ENCODE results near the gene KCNN2. TPM values are rescaled to one million over a fixed set of nuclear protein-coding genes. Genes with fewer than 3 reads are reported as not detected.

KCNN2 gene
- total RNA-seq, 1 experiment from 2014 or later: not detected

- no TSS peak for BruUV-seq (replicated peaks)
- Histone ChIP-seq H3K4me2 (no peak overlapping the region), H3F3A (ENCODE audit: insufficient read depth, low read depth) (no peaks in the 10 kb centered on the region), H3K27me3 (ENCODE audit: insufficient read depth, low read depth) (peaks cover 11% of the 10 kb centered on the region; the same call in 1 of the 2 replicates), H2AFZ (no peak overlapping the region), H3K9me3 (ENCODE audit: insufficient read depth, low read depth) (no peaks in the 10 kb centered on the region), H3K9me2 (ENCODE audit: insufficient read depth) (no peaks in the 10 kb centered on the region), H3K4me1 (replicated peaks; ENCODE audit: insufficient read depth) (no peaks in the 10 kb centered on the region), H4K20me1 (ENCODE audit: insufficient read depth) (no peaks in the 10 kb centered on the region), H3K79me2 (ENCODE audit: low read depth) (no peaks in the 10 kb centered on the region), H3K36me3 (ENCODE audit: low read depth) (no peaks in the 10 kb centered on the region), H3K27ac (no peak overlapping the region), H3K4me3 (no peak overlapping the region)
- DNase-seq: no peak
- TF ChIP-seq EZH2 (IDR thresholded peaks at IDR 0.05; ENCODE audit: low read depth): no peak
- no peak for TF ChIP-seq CTCF (conservative IDR thresholded peaks at IDR 0.05)
- intact Hi-C loops (cut with micrococcal nuclease; ENCODE audit: unreplicated experiment): no loop called here
- ChIA-PET CTCF (no interaction called here), POLR2A (ENCODE audit: unreplicated experiment) (no interaction called here)
Observed at GRCh38 chr5:114458726-114459125, 96.9 kb downstream of the KCNN2 start.

GRCh38 chr5:114467171-114467570, 105.3 kb downstream of the KCNN2 start:
- H3K27me3 ChIP-seq (ENCODE audit: insufficient read depth, low read depth): no peaks in the 10 kb centered on the region
- DNase-seq: no peak
- ChIA-PET POLR2A (ENCODE audit: unreplicated experiment) (no interaction called here), CTCF (no interaction called here)
- intact Hi-C loops (cut with micrococcal nuclease; ENCODE audit: unreplicated experiment): no loop called here
- H3K4me2 ChIP-seq: no peak overlapping the region
- H4K20me1 ChIP-seq (ENCODE audit: insufficient read depth): no peaks in the 10 kb centered on the region
- no TSS peak for BruUV-seq (replicated peaks)
- H3F3A ChIP-seq (ENCODE audit: insufficient read depth, low read depth): no peaks in the 10 kb centered on the region
- H3K36me3 ChIP-seq (ENCODE audit: low read depth): no peaks in the 10 kb centered on the region
- H3K9me2 ChIP-seq (ENCODE audit: insufficient read depth): no peaks in the 10 kb centered on the region
- H3K4me3 ChIP-seq: no peak overlapping the region
- H3K4me1 ChIP-seq (replicated peaks; ENCODE audit: insufficient read depth): no peaks in the 10 kb centered on the region
- H2AFZ ChIP-seq: 0 out of 2 replicates have a peak overlapping the region, but pooled peaks have one; percentile 39
- TF ChIP-seq EZH2 (IDR thresholded peaks at IDR 0.05; ENCODE audit: low read depth) (no peak), CTCF (conservative IDR thresholded peaks at IDR 0.05) (no peak)
- H3K9me3 ChIP-seq (ENCODE audit: insufficient read depth, low read depth): no peaks in the 10 kb centered on the region
- no peak overlapping the region for H3K27ac ChIP-seq
- no peaks in the 10 kb centered on the region for H3K79me2 ChIP-seq (ENCODE audit: low read depth)

GRCh38 chr5:114467729-114468128, 105.9 kb downstream of the KCNN2 start:
- no peak overlapping the region for H3K4me3 ChIP-seq
- no peaks in the 10 kb centered on the region for H4K20me1 ChIP-seq (ENCODE audit: insufficient read depth)
- ChIA-PET POLR2A (ENCODE audit: unreplicated experiment) (no interaction called here), CTCF (no interaction called here)
- H3K27ac ChIP-seq: no peak overlapping the region
- no peak for TF ChIP-seq CTCF (conservative IDR thresholded peaks at IDR 0.05)
- no peak for TF ChIP-seq EZH2 (IDR thresholded peaks at IDR 0.05; ENCODE audit: low read depth)
- intact Hi-C loops (cut with micrococcal nuclease; ENCODE audit: unreplicated experiment): no loop called here
- H3K79me2 ChIP-seq (ENCODE audit: low read depth): no peaks in the 10 kb centered on the region
- H3K4me1 ChIP-seq (replicated peaks; ENCODE audit: insufficient read depth): no peaks in the 10 kb centered on the region
- H3K36me3 ChIP-seq (ENCODE audit: low read depth): no peaks in the 10 kb centered on the region
- DNase-seq: no peak
- H3K9me2 ChIP-seq (ENCODE audit: insufficient read depth): no peaks in the 10 kb centered on the region
- H2AFZ ChIP-seq: no peak overlapping the region
- no peaks in the 10 kb centered on the region for H3F3A ChIP-seq (ENCODE audit: insufficient read depth, low read depth)
- H3K27me3 ChIP-seq (ENCODE audit: insufficient read depth, low read depth): no peaks in the 10 kb centered on the region
- H3K9me3 ChIP-seq (ENCODE audit: insufficient read depth, low read depth): no peaks in the 10 kb centered on the region
- no peak overlapping the region for H3K4me2 ChIP-seq
- BruUV-seq (replicated peaks): no TSS peak

Data from PC-9 (cell line).